ENCODE results near the gene RPAP2.
"Not testable (repeated sequence)": the region's sequence is repeated elsewhere in the genome, so short reads cannot be mapped to it uniquely, and the experiment has no call there.

RPAP2 gene

GRCh38 chr1:92346866-92347640, 48.2 kb downstream of the RPAP2 start:
- Mint-ChIP-seq H3K36me3 (peaks cover 51% of the 10 kb centered on the region), H3K27me3 (no peaks in the 10 kb centered on the region), H3K4me1 (peaks cover 10% of the 10 kb centered on the region), H3K27ac (no peak overlapping the region), H3K9me3 (no peaks in the 10 kb centered on the region), H3K4me3 (no peak overlapping the region)
- no peak for ATAC-seq

- Mint-ChIP-seq H3K36me3 (peaks cover 52% of the 10 kb centered on the region), H3K4me1 (peaks cover 9% of the 10 kb centered on the region), H3K9me3 (no peaks in the 10 kb centered on the region), H3K27ac (no peak overlapping the region), H3K4me3 (no peak overlapping the region), H3K27me3 (no peaks in the 10 kb centered on the region)
- ATAC-seq, result no peak
These were observed 54.0 kb downstream of the RPAP2 start for GRCh38 chr1:92352856-92353255.

- ATAC-seq, result no peak
- no peak overlapping the region for H3K27ac Mint-ChIP-seq
These were observed 55.4 kb downstream of the RPAP2 start for GRCh38 chr1:92354259-92354658.

GRCh38 chr1:92356956-92357355, 58.1 kb downstream of the RPAP2 start:
- Mint-ChIP-seq H3K4me3 (no peak overlapping the region), H3K4me1 (no peaks in the 10 kb centered on the region), H3K27me3 (no peaks in the 10 kb centered on the region), H3K9me3 (no peaks in the 10 kb centered on the region), H3K36me3 (peaks cover 62% of the 10 kb centered on the region), H3K27ac (no peak overlapping the region)
- ATAC-seq, result no peak

More at GRCh38 chr1:92354259-92354658, 55.4 kb downstream of the RPAP2 start:
- H3K9me3 Mint-ChIP-seq, result no peaks in the 10 kb centered on the region
- H3K4me1 Mint-ChIP-seq, result no peaks in the 10 kb centered on the region
- H3K36me3 Mint-ChIP-seq, result peaks cover 55% of the 10 kb centered on the region
- H3K4me3 Mint-ChIP-seq, result no peak overlapping the region
- no peaks in the 10 kb centered on the region for H3K27me3 Mint-ChIP-seq

- H3K4me3 Mint-ChIP-seq, H3K9me3 Mint-ChIP-seq, ATAC-seq, H3K27me3 Mint-ChIP-seq, H3K27ac Mint-ChIP-seq, H3K4me1 Mint-ChIP-seq: not testable (repeated sequence)
- peaks cover 60% of the 10 kb centered on the region for H3K36me3 Mint-ChIP-seq
These were observed 60.5 kb downstream of the RPAP2 start for GRCh38 chr1:92359382-92359781.

- Mint-ChIP-seq H3K27ac (no peak overlapping the region), H3K36me3 (peaks cover 67% of the 10 kb centered on the region), H3K4me3 (no peak overlapping the region), H3K9me3 (no peaks in the 10 kb centered on the region), H3K27me3 (no peaks in the 10 kb centered on the region), H3K4me1 (no peaks in the 10 kb centered on the region)
- ATAC-seq, result no peak
These were observed 61.1 kb downstream of the RPAP2 start for GRCh38 chr1:92359986-92360385.

- Mint-ChIP-seq H3K4me3 (no peak overlapping the region), H3K4me1 (peaks cover 7% of the 10 kb centered on the region), H3K27ac (no peak overlapping the region), H3K27me3 (no peaks in the 10 kb centered on the region), H3K36me3 (peaks cover 60% of the 10 kb centered on the region), H3K9me3 (no peaks in the 10 kb centered on the region)
- no peak for ATAC-seq
These were observed 64.1 kb downstream of the RPAP2 start for GRCh38 chr1:92362970-92363369.

GRCh38 chr1:92363401-92363800, 64.5 kb downstream of the RPAP2 start:
- peaks cover 7% of the 10 kb centered on the region for H3K4me1 Mint-ChIP-seq
- H3K36me3 Mint-ChIP-seq, result peaks cover 57% of the 10 kb centered on the region
- H3K4me3 Mint-ChIP-seq, result no peak overlapping the region
- H3K9me3 Mint-ChIP-seq, result no peaks in the 10 kb centered on the region
- ATAC-seq, result no peak
- H3K27me3 Mint-ChIP-seq, result no peaks in the 10 kb centered on the region
- no peak overlapping the region for H3K27ac Mint-ChIP-seq

GRCh38 chr1:92365378-92366039, 66.7 kb downstream of the RPAP2 start:
- Mint-ChIP-seq H3K27me3 (no peaks in the 10 kb centered on the region), H3K36me3 (peaks cover 55% of the 10 kb centered on the region), H3K9me3 (no peaks in the 10 kb centered on the region), H3K27ac (peak overlapping the region; percentile 1), H3K4me1 (peaks cover 7% of the 10 kb centered on the region), H3K4me3 (no peak overlapping the region)
- ATAC-seq, result peak; percentile 64

- Mint-ChIP-seq H3K4me1 (peaks cover 7% of the 10 kb centered on the region), H3K27ac (peak overlapping the region; percentile 1), H3K27me3 (no peaks in the 10 kb centered on the region), H3K4me3 (no peak overlapping the region), H3K9me3 (no peaks in the 10 kb centered on the region), H3K36me3 (peaks cover 56% of the 10 kb centered on the region)
- ATAC-seq, result no peak
These were observed 67.2 kb downstream of the RPAP2 start for GRCh38 chr1:92366040-92366395.

- H3K27ac Mint-ChIP-seq, result no peak overlapping the region
- no peak overlapping the region for H3K4me3 Mint-ChIP-seq
- H3K4me1 Mint-ChIP-seq, result peaks cover 7% of the 10 kb centered on the region
- H3K27me3 Mint-ChIP-seq, result no peaks in the 10 kb centered on the region
- H3K36me3 Mint-ChIP-seq, result peaks cover 64% of the 10 kb centered on the region
- ATAC-seq, result no peak
- no peaks in the 10 kb centered on the region for H3K9me3 Mint-ChIP-seq
These were observed 68.6 kb downstream of the RPAP2 start for GRCh38 chr1:92367496-92367895.

- H3K9me3 Mint-ChIP-seq, result no peaks in the 10 kb centered on the region
- H3K27ac Mint-ChIP-seq, result no peak overlapping the region
- no peaks in the 10 kb centered on the region for H3K27me3 Mint-ChIP-seq
These were observed 73.3 kb downstream of the RPAP2 start for GRCh38 chr1:92372164-92372563.

GRCh38 chr1:92374223-92374622, 75.4 kb downstream of the RPAP2 start:
- Mint-ChIP-seq H3K36me3 (peaks cover 32% of the 10 kb centered on the region), H3K9me3 (no peaks in the 10 kb centered on the region), H3K27ac (no peak overlapping the region), H3K4me1 (no peaks in the 10 kb centered on the region), H3K27me3 (no peaks in the 10 kb centered on the region), H3K4me3 (no peak overlapping the region)
- ATAC-seq, result no peak

More at GRCh38 chr1:92372164-92372563, 73.3 kb downstream of the RPAP2 start:
- Mint-ChIP-seq H3K4me1 (peaks cover 7% of the 10 kb centered on the region), H3K4me3 (no peak overlapping the region), H3K36me3 (peaks cover 47% of the 10 kb centered on the region)
- no peak for ATAC-seq

- Mint-ChIP-seq H3K9me3 (peaks cover 6% of the 10 kb centered on the region), H3K27me3 (no peaks in the 10 kb centered on the region), H3K27ac (no peak overlapping the region), H3K4me1 (no peaks in the 10 kb centered on the region), H3K4me3 (no peak overlapping the region), H3K36me3 (peaks cover 25% of the 10 kb centered on the region)
- no peak for ATAC-seq
These were observed 77.5 kb downstream of the RPAP2 start for GRCh38 chr1:92376345-92376744.

GRCh38 chr1:92377991-92378390, 79.1 kb downstream of the RPAP2 start:
- ATAC-seq, H3K9me3 Mint-ChIP-seq, H3K4me3 Mint-ChIP-seq, H3K27ac Mint-ChIP-seq, H3K4me1 Mint-ChIP-seq, H3K27me3 Mint-ChIP-seq: not testable (repeated sequence)
- H3K36me3 Mint-ChIP-seq, result peaks cover 15% of the 10 kb centered on the region

- no peaks in the 10 kb centered on the region for H3K4me1 Mint-ChIP-seq
- no peak for ATAC-seq
- H3K27me3 Mint-ChIP-seq, result no peaks in the 10 kb centered on the region
- H3K36me3 Mint-ChIP-seq, result peaks cover 35% of the 10 kb centered on the region
- H3K9me3 Mint-ChIP-seq, result peaks cover 8% of the 10 kb centered on the region
- H3K27ac Mint-ChIP-seq, result no peak overlapping the region
- no peak overlapping the region for H3K4me3 Mint-ChIP-seq
These were observed 82.0 kb downstream of the RPAP2 start for GRCh38 chr1:92380867-92381266.
